Stomach (tissue), 4 donors: ENCODE data around the gene VSNL1.

Experiments
- EP300 ChIP-seq: sonication (generic); formaldehyde crosslinking; IDR thresholded peaks from one replicate; pipeline ENCODE4 v1.6.1; 2017; ENCODE audit warnings: antibody characterized with exemption
- POLR2A ChIP-seq, 4 donors: fragments of 450-650 bp; IDR thresholded peaks; one replicate each; pipeline ENCODE4 v1.6.1; 2016; ENCODE audit warnings: antibody characterized with exemption in 4 of 4, control low read depth in 2 of 4, mild to moderate bottlenecking in 1 of 4, moderate library complexity in 1 of 4
- POLR2AphosphoS5 ChIP-seq, 3 donors: sonication (generic); formaldehyde crosslinking; IDR thresholded peaks; one replicate each; pipeline ENCODE4 v1.6.1; 2016; ENCODE audit warnings: antibody characterized with exemption in 3 of 3

DNA sequence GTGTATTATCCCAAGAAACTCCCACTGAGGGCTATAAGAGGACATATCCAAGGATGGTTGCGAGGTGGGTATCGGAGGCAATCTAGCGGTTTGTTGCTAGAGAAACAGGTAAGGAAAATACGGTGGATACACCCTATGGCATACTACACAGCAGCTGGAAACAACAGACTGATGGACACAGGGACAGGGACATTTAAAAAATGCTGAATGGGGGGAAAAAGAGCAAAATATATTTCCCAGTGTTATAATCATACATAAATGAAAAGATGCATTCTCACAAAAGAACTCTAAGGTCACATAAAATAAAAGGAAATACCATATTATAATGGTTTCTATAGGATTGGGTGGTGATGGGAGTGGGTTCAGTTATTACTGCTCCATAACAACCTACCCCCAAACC lies 117.3 kb downstream of the VSNL1 start:
- TF ChIP-seq POLR2A (IDR thresholded peaks at IDR 0.05) = no peak
- no peak for TF ChIP-seq EP300
- TF ChIP-seq POLR2AphosphoS5 (IDR thresholded peaks at IDR 0.05) = no peak
